Left ventricle myocardium inferior (tissue), 1 donor: Measurements from ENCODE around the gene EFHD1. TPM values are rescaled to one million over a fixed set of nuclear protein-coding genes. Genes with fewer than 3 reads are reported as not detected.

Source experiments
- DNase-seq: peaks from one replicate; pipeline ENCODE4 v3.0.0-alpha.2; 2020
- H3K27ac ChIP-seq: fragments of 200-600 bp; replicated peaks from 2 replicates; pipeline ENCODE4 v1.8.0; 2021
- H3K27me3 ChIP-seq: fragments of 200-600 bp; 2 replicates; pipeline ENCODE4 v1.8.0; 2021; ENCODE audit warnings: low read depth
- H3K36me3 ChIP-seq: fragments of 200-600 bp; 2 replicates; pipeline ENCODE4 v1.8.0; 2021
- H3K4me1 ChIP-seq: fragments of 200-600 bp; 2 replicates; pipeline ENCODE4 v1.8.0; 2021
- H3K4me3 ChIP-seq: fragments of 200-600 bp; 2 replicates; pipeline ENCODE4 v1.8.0; 2021; ENCODE audit warnings: mild to moderate bottlenecking, moderate library complexity
- H3K9me3 ChIP-seq: fragments of 200-600 bp; replicated peaks from 2 replicates; pipeline ENCODE4 v1.8.0; 2021
- intact Hi-C: fragments of 100-400 bp; cut with micrococcal nuclease; formaldehyde crosslinking; loops from one replicate; pipeline ENCODE4 v1.11.0; 2022
- total RNA-seq: library from RNA; stranded (reverse); fragmentation: NEBNext Ultra II Directional; extraction: Animal tissue kit (Norgen Biotek cat#: 25700); gene quantifications from one replicate; pipeline ENCODE4 v1.2.1, GENCODE V29; 2021
- TF ChIP-seq, protein P1 (sequence below): fragments of 200-600 bp; IDR thresholded peaks from 2 replicates; pipeline ENCODE4 v1.8.0; 2021; ENCODE audit warnings: antibody characterized with exemption, mild to moderate bottlenecking, borderline replicate concordance
- donor health status: DM: no; HTN: yes; CAD: no; lungs with severe emphysema.

Gene EFHD1
- total RNA-seq, 1 donor from 2014 or later = 29.7 TPM

- intact Hi-C loops = no loop called here
- Histone ChIP-seq H3K36me3 (no peaks in the 10 kb centered on the region), H3K27me3 (no peaks in the 10 kb centered on the region), H3K9me3 (peaks cover 8% of the 10 kb centered on the region), H3K27ac (no peak overlapping the region), H3K4me1 (no peaks in the 10 kb centered on the region), H3K4me3 (no peak overlapping the region)
- TF ChIP-seq, protein P1, sequence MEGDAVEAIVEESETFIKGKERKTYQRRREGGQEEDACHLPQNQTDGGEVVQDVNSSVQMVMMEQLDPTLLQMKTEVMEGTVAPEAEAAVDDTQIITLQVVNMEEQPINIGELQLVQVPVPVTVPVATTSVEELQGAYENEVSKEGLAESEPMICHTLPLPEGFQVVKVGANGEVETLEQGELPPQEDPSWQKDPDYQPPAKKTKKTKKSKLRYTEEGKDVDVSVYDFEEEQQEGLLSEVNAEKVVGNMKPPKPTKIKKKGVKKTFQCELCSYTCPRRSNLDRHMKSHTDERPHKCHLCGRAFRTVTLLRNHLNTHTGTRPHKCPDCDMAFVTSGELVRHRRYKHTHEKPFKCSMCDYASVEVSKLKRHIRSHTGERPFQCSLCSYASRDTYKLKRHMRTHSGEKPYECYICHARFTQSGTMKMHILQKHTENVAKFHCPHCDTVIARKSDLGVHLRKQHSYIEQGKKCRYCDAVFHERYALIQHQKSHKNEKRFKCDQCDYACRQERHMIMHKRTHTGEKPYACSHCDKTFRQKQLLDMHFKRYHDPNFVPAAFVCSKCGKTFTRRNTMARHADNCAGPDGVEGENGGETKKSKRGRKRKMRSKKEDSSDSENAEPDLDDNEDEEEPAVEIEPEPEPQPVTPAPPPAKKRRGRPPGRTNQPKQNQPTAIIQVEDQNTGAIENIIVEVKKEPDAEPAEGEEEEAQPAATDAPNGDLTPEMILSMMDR = no peak
- DNase-seq = no peak
Observed at GRCh38 chr2:232600053-232600773, 33.2 kb upstream of the EFHD1 start.

- H3K27me3 ChIP-seq = no peaks in the 10 kb centered on the region
- H3K4me3 ChIP-seq = no peak overlapping the region
- DNase-seq = no peak
- no peaks in the 10 kb centered on the region for H3K36me3 ChIP-seq
- intact Hi-C loops = no loop called here
- H3K27ac ChIP-seq = no peak overlapping the region
- TF ChIP-seq, protein P1 = no peak
- peaks cover 4% of the 10 kb centered on the region for H3K4me1 ChIP-seq
- H3K9me3 ChIP-seq = no peaks in the 10 kb centered on the region
Observed at GRCh38 chr2:232603283-232603682, 30.1 kb upstream of the EFHD1 start.

DNA sequence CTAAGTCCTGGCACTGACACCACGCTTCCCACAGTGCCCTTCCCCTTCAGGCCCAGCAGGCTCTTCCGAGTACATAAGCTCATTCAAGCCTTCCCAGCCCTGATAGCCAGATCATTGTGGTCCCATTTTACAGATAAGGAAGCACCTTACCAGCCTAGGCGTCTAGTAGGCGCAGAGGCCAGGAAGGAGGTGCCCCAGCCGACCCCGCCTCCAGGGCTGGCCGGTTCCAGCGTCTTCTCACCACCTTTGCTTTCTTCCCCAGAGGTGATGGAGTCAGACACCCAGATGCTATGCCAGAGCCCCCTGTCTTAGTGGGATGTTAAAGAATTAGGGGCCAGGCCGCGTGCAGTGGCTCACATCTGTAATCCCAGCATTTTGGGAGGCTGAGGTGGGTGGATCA lies 28.9 kb upstream of the EFHD1 start:
- H3K4me1 ChIP-seq = peaks cover 4% of the 10 kb centered on the region
- intact Hi-C loops = no loop called here
- no peaks in the 10 kb centered on the region for H3K27me3 ChIP-seq
- H3K4me3 ChIP-seq = no peak overlapping the region
- no peak for DNase-seq
- TF ChIP-seq, protein P1 = no peak
- H3K9me3 ChIP-seq = no peaks in the 10 kb centered on the region
- no peaks in the 10 kb centered on the region for H3K36me3 ChIP-seq
- no peak overlapping the region for H3K27ac ChIP-seq

DNA sequence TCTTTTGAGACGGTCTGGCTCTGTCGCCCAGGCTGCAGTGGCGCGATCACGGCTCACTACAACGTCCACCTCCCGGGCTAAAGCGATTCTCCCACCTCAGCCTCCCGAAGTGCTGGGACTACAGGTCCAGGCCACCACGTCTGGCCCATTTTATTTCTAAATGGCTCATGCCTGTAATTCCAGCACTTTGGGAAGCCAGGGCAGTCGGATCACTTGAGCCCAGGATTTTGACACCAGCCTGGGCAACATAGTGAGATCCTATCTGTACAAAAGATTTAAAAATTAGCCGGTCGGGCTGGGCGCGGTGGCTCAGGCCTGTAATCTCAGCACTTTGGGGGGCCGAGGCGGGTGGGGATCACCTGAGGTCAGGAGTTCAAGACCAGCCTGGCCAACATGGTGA lies 26.4 kb upstream of the EFHD1 start:
- peaks cover 4% of the 10 kb centered on the region for H3K4me1 ChIP-seq
- no peaks in the 10 kb centered on the region for H3K9me3 ChIP-seq
- no peak overlapping the region for H3K27ac ChIP-seq
- TF ChIP-seq, protein P1 = no peak
- no peaks in the 10 kb centered on the region for H3K27me3 ChIP-seq
- intact Hi-C loops = no loop called here
- no peaks in the 10 kb centered on the region for H3K36me3 ChIP-seq
- no peak overlapping the region for H3K4me3 ChIP-seq
- DNase-seq = no peak

- Histone ChIP-seq H3K27me3 (no peaks in the 10 kb centered on the region), H3K4me1 (peaks cover 4% of the 10 kb centered on the region), H3K4me3 (no peak overlapping the region), H3K36me3 (no peaks in the 10 kb centered on the region), H3K9me3 (no peaks in the 10 kb centered on the region), H3K27ac (no peak overlapping the region)
- DNase-seq = no peak
- intact Hi-C loops = loop anchor here (5.0 kb wide), 1 partner anchor 58 kb away; no protein-coding TSS in a partner anchor
- TF ChIP-seq, protein P1 = no peak
Observed at GRCh38 chr2:232609607-232610006, 23.8 kb upstream of the EFHD1 start.
